HL-60 (cell line): ENCODE data around the gene CCNK.

Experiments used
- DNase-seq, 2 experiments: peaks; one replicate each; pipeline ENCODE4 v3.0.0-alpha.2; 2010 to 2020; ENCODE audit warnings: low read depth in 1 of 2, low spot score in 1 of 2
- H3K27ac ChIP-seq: fragments of 250-450 bp; sonication (Bioruptor Pico); replicated peaks from 2 replicates; pipeline ENCODE4 v1.5.1; 2020; ENCODE audit warnings: mild to moderate bottlenecking, moderate library complexity
- H3K27me3 ChIP-seq: fragments of 250-450 bp; sonication (Bioruptor Pico); 2 replicates; pipeline ENCODE4 v1.5.1; 2021; ENCODE audit warnings: mild to moderate bottlenecking, moderate library complexity; ENCODE audit not compliant: insufficient read depth, poor library complexity, severe bottlenecking
- H3K4me3 ChIP-seq: replicated peaks from 2 replicates; pipeline ENCODE4 v1.5.1; 2011; ENCODE audit warnings: mild to moderate bottlenecking, control low read depth, low read length; ENCODE audit not compliant: insufficient read depth
- GABPA ChIP-seq: IDR thresholded peaks from 2 replicates; pipeline ENCODE4 v1.6.1; 2012; ENCODE audit warnings: low read depth
- POLR2AphosphoS5 ChIP-seq: IDR thresholded peaks from 2 replicates; pipeline ENCODE4 v1.6.1; 2012; ENCODE audit warnings: low read depth
- REST ChIP-seq: IDR thresholded peaks from 2 replicates; pipeline ENCODE4 v1.6.1; 2012; ENCODE audit warnings: low read depth; ENCODE audit not compliant: insufficient replicate concordance
- SPI1 ChIP-seq: IDR thresholded peaks from 2 replicates; pipeline ENCODE4 v1.6.1; 2012; ENCODE audit warnings: low read depth, mild to moderate bottlenecking, borderline replicate concordance
- TF ChIP-seq, protein P1 (sequence below): IDR thresholded peaks from one replicate; pipeline ENCODE4 v1.5.1; 2011; ENCODE audit warnings: low read length, control low read depth, inconsistent platforms; ENCODE audit not compliant: insufficient read depth

CCNK gene

DNA sequence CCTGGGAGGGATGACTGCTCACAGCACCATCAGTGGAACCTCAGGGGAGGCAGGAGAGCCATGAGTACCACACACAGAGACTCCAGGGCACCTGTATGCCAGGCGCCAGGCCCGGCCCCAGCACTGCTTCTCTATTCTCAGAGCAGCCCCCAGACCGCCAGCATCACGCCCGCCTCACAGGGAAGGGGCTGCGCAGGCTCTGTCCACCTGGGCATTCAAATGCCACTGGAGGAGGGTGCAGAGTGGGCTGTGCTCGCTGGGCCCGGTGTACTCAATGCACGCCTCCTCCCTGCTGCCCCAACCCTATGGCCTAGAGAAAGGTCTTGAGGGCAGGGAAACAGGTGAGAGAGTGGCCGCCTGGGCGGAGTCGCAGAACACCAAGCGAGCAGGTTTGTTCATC, 79.2 kb downstream of the CCNK start:
- Histone ChIP-seq H3K4me3 (no peak overlapping the region), H3K27me3 (peaks cover 4% of the 10 kb centered on the region), H3K27ac (no peak overlapping the region)
- TF ChIP-seq REST (no peak), POLR2AphosphoS5 (no peak), SPI1 (no peak), GABPA (no peak)
- TF ChIP-seq, protein P1, sequence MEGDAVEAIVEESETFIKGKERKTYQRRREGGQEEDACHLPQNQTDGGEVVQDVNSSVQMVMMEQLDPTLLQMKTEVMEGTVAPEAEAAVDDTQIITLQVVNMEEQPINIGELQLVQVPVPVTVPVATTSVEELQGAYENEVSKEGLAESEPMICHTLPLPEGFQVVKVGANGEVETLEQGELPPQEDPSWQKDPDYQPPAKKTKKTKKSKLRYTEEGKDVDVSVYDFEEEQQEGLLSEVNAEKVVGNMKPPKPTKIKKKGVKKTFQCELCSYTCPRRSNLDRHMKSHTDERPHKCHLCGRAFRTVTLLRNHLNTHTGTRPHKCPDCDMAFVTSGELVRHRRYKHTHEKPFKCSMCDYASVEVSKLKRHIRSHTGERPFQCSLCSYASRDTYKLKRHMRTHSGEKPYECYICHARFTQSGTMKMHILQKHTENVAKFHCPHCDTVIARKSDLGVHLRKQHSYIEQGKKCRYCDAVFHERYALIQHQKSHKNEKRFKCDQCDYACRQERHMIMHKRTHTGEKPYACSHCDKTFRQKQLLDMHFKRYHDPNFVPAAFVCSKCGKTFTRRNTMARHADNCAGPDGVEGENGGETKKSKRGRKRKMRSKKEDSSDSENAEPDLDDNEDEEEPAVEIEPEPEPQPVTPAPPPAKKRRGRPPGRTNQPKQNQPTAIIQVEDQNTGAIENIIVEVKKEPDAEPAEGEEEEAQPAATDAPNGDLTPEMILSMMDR = no peak
- no peak for DNase-seq

DNA sequence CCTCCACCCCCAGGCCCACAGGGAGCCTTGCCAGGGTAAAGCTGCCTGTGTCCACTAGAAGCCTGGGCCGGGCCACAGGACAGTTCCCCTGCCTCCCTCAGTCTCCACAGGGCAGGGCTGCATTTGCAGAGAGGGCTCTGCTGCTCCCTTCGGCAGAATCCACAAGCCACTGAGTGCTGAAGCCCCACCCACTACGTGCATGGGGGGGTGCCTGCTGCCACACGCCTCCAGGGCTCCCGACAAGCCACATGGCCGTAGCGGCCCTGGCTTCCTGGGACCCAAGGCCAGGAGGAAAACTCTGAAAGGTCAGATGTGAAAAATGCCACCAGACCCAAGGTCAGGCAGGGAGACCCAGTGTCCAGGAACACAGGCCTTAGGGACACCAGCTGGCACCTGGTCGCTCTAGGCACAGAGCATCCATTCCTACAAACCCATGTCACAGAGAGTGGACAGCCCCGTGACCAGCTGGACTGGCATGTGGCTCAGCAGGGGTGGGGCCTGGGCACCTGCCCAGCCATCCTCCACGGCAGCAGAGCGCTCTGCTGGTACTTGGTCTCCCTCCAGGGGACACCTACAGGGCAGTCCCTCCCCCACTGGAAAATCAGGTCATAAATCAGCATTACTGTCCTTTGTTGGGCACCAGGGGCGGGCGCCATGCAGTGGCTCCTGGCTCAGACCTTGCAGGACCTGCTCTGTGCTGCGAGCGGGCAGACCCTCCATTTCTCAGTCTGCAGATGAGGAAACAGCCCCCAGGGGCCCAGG, 79.9 kb downstream of the CCNK start:
- peaks cover 4% of the 10 kb centered on the region for H3K27me3 ChIP-seq
- DNase-seq = no peak
- TF ChIP-seq REST (no peak), SPI1 (no peak), GABPA (no peak), POLR2AphosphoS5 (no peak)
- TF ChIP-seq, protein P1 = no peak
- H3K4me3 ChIP-seq = no peak overlapping the region
- H3K27ac ChIP-seq = no peak overlapping the region

GRCh38 chr14:99561864-99562263, 80.7 kb downstream of the CCNK start:
- Histone ChIP-seq H3K4me3 (no peak overlapping the region), H3K27me3 (peaks cover 4% of the 10 kb centered on the region), H3K27ac (no peak overlapping the region)
- no peak for DNase-seq
- TF ChIP-seq REST (no peak), POLR2AphosphoS5 (no peak), SPI1 (no peak), GABPA (no peak)
- TF ChIP-seq, protein P1 = no peak
